Measurements from ENCODE around the gene CDH15.

The CDH15 gene
- total RNA-seq, result 0 to 0.12 (median 0) reads per million in 4 donors

GRCh38 chr16:89171216-89172170 lies at the start of gene CDH15:
Gene CDH15, plus strand, starts transcription at chr16:89171748. Its CDS starts 84 bp downstream, at chr16:89171832.
- DNase-seq, result peak; percentile 92 to 98 (median 97)

GRCh38 chr16:89122322-89122851 lies 49.2 kb upstream of the CDH15 start:
- DNase-seq, result peak; percentile 23 to 70 (median 52)

GRCh38 chr16:89123001-89123830 lies 48.3 kb upstream of the CDH15 start:
- peak in 1 of 5 donors; percentile 4 for DNase-seq

GRCh38 chr16:89123831-89124100 lies 47.8 kb upstream of the CDH15 start:
- DNase-seq, result peak in 1 of 5 donors; percentile 2

GRCh38 chr16:89129378-89129777 lies 42.2 kb upstream of the CDH15 start:
- no peak for DNase-seq

- DNase-seq, result no peak
Observed at GRCh38 chr16:89130448-89130847, 41.1 kb upstream of the CDH15 start.

GRCh38 chr16:89131783-89132182 lies 39.8 kb upstream of the CDH15 start:
- peak in 1 of 5 donors; percentile 4 for DNase-seq

GRCh38 chr16:89132194-89133005 lies 39.1 kb upstream of the CDH15 start:
- peak in 1 of 5 donors; percentile 3 for DNase-seq

- no peak for DNase-seq
Observed at GRCh38 chr16:89133457-89134127, 38.0 kb upstream of the CDH15 start.

- DNase-seq, result no peak
Observed at GRCh38 chr16:89134269-89134668, 37.3 kb upstream of the CDH15 start.

GRCh38 chr16:89135166-89135565 lies 36.4 kb upstream of the CDH15 start:
- peak in 1 of 5 donors; percentile 1 for DNase-seq

- no peak for DNase-seq
Observed at GRCh38 chr16:89135971-89136765, 35.4 kb upstream of the CDH15 start.

- peak in 1 of 5 donors; percentile 1 for DNase-seq
Observed at GRCh38 chr16:89136931-89137330, 34.6 kb upstream of the CDH15 start.

- DNase-seq, result no peak
Observed at GRCh38 chr16:89137666-89138512, 33.7 kb upstream of the CDH15 start.

- peak in 1 of 5 donors; percentile 2 for DNase-seq
Observed at GRCh38 chr16:89138513-89138795, 33.1 kb upstream of the CDH15 start.

GRCh38 chr16:89138843-89139520 lies 32.6 kb upstream of the CDH15 start:
- DNase-seq, result no peak

- no peak for DNase-seq
Observed at GRCh38 chr16:89139907-89140361, 31.6 kb upstream of the CDH15 start.

GRCh38 chr16:89140401-89140800 lies 31.1 kb upstream of the CDH15 start:
- no peak for DNase-seq

Data from T-helper 1 cell (primary cell).